Gastroesophageal sphincter (tissue), 4 donors: ENCODE results near the gene FRMD1. TPM values are rescaled to one million over a fixed set of nuclear protein-coding genes. Genes with fewer than 3 reads are reported as not detected.

Experiments used
- ATAC-seq: fragments of 150-250 bp; one replicate; pipeline ENCODE4 v1.9.1; 2016; ENCODE audit warnings: mild to moderate bottlenecking, moderate library complexity
- H3K27ac ChIP-seq, 4 donors: fragments of 200-600 bp; sonication (generic) in 3 of 4; 1 replicate in 3 of 4; 2 replicates in 1 of 4; pipeline ENCODE4 v1.5.1; 2016 to 2019
- H3K27me3 ChIP-seq: fragments of 200-600 bp; sonication (generic); one replicate; pipeline ENCODE4 v1.5.1; 2019
- H3K36me3 ChIP-seq, 2 donors: fragments of 200-600 bp; sonication (generic); one replicate each; pipeline ENCODE4 v1.5.1; 2019; ENCODE audit warnings: control low read depth in 1 of 2
- H3K4me1 ChIP-seq, 3 donors: fragments of 200-600 bp; sonication (generic); 1 replicate in 2 of 3; 2 replicates in 1 of 3; pipeline ENCODE4 v1.5.1; 2016 to 2019; ENCODE audit warnings: control low read depth in 2 of 3
- H3K4me3 ChIP-seq, 2 donors: fragments of 200-600 bp; sonication (generic); one replicate each; pipeline ENCODE4 v1.5.1; 2019; ENCODE audit warnings: mild to moderate bottlenecking in 1 of 2, moderate library complexity in 1 of 2
- H3K9me3 ChIP-seq, 3 donors: fragments of 200-600 bp; sonication (generic); one replicate each; pipeline ENCODE4 v1.5.1; 2017 to 2019; ENCODE audit warnings: control low read depth in 2 of 3
- EP300 ChIP-seq: sonication (generic); formaldehyde crosslinking; IDR thresholded peaks from one replicate; pipeline ENCODE4 v1.6.1; 2017; ENCODE audit warnings: antibody characterized with exemption, mild to moderate bottlenecking
- POLR2A ChIP-seq, 2 donors: fragments of 450-650 bp; IDR thresholded peaks; one replicate each; pipeline ENCODE4 v1.6.1; 2017; ENCODE audit warnings: antibody characterized with exemption in 2 of 2, mild to moderate bottlenecking in 2 of 2, moderate library complexity in 1 of 2
- POLR2AphosphoS5 ChIP-seq: sonication (generic); formaldehyde crosslinking; IDR thresholded peaks from one replicate; pipeline ENCODE4 v1.6.1; 2017; ENCODE audit warnings: antibody characterized with exemption
- WGBS, 2 donors: methylation state at CpG; one replicate each; pipeline ENCODE4 v1.1.5; 2018; ENCODE audit warnings: low coverage in 1 of 2; 5-methylcytosine and 5-hydroxymethylcytosine counted together
- total RNA-seq, 4 donors: library from RNA; depleted of rRNA; stranded (reverse); fragments of >200 nt; gene quantifications; one replicate each; pipeline ENCODE4 v1.1.0, GENCODE V29; 2016
- TF ChIP-seq, protein P1 (sequence below), 4 experiments: fragments of 200-600 bp in 2 of 4; fragments of 450-650 bp in 2 of 4; sonication (generic) in 1 of 4; IDR thresholded peaks; one replicate each; pipeline ENCODE4 v1.5.1; 2017 to 2019; ENCODE audit warnings: antibody characterized with exemption in 4 of 4, mild to moderate bottlenecking in 2 of 4, moderate library complexity in 2 of 4

FRMD1 gene
- total RNA-seq, 4 donors from 2014 or later = 0.10 to 0.54 (median 0.23) TPM; not detected in 1

DNA sequence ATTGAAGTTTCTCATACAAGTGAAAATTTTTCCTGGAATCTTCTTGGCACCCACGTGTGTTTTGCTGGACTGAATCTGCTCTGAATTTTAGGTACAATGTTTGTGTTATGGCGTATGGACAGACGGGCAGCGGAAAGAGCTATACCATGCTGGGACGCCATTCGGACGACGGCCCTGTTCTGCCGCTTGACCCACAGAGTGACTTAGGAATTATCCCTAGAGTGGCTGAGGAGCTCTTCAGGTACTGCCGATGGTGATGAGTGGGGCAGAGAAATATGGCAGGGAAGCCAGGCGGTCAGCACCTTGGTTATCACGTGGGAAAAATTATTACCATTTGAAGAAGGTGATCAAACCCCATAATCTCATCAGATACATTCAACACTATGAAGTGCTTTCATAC, 45.2 kb downstream of the FRMD1 start:
- no peak for TF ChIP-seq POLR2AphosphoS5
- TF ChIP-seq EP300 = no peak
- no peak for TF ChIP-seq POLR2A (IDR thresholded peaks at IDR 0.05)
- TF ChIP-seq, protein P1, sequence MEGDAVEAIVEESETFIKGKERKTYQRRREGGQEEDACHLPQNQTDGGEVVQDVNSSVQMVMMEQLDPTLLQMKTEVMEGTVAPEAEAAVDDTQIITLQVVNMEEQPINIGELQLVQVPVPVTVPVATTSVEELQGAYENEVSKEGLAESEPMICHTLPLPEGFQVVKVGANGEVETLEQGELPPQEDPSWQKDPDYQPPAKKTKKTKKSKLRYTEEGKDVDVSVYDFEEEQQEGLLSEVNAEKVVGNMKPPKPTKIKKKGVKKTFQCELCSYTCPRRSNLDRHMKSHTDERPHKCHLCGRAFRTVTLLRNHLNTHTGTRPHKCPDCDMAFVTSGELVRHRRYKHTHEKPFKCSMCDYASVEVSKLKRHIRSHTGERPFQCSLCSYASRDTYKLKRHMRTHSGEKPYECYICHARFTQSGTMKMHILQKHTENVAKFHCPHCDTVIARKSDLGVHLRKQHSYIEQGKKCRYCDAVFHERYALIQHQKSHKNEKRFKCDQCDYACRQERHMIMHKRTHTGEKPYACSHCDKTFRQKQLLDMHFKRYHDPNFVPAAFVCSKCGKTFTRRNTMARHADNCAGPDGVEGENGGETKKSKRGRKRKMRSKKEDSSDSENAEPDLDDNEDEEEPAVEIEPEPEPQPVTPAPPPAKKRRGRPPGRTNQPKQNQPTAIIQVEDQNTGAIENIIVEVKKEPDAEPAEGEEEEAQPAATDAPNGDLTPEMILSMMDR (IDR thresholded peaks at IDR 0.05) = no peak
- no peaks in the 10 kb centered on the region for H3K27me3 ChIP-seq
- H3K9me3 ChIP-seq = no peaks in the 10 kb centered on the region
- no peak overlapping the region for H3K4me3 ChIP-seq
- ATAC-seq = no peak
- peaks cover 0 to 10% (median 0%) of the 10 kb centered on the region in 3 donors for H3K4me1 ChIP-seq
- no peaks in the 10 kb centered on the region for H3K36me3 ChIP-seq
- H3K27ac ChIP-seq = peak overlapping the region in 2 of 4 donors; percentile 76 to 77
- 80 to 88% methylated on average over 5 to 11 of the region's 12 CpGs for WGBS, 2 donors

DNA sequence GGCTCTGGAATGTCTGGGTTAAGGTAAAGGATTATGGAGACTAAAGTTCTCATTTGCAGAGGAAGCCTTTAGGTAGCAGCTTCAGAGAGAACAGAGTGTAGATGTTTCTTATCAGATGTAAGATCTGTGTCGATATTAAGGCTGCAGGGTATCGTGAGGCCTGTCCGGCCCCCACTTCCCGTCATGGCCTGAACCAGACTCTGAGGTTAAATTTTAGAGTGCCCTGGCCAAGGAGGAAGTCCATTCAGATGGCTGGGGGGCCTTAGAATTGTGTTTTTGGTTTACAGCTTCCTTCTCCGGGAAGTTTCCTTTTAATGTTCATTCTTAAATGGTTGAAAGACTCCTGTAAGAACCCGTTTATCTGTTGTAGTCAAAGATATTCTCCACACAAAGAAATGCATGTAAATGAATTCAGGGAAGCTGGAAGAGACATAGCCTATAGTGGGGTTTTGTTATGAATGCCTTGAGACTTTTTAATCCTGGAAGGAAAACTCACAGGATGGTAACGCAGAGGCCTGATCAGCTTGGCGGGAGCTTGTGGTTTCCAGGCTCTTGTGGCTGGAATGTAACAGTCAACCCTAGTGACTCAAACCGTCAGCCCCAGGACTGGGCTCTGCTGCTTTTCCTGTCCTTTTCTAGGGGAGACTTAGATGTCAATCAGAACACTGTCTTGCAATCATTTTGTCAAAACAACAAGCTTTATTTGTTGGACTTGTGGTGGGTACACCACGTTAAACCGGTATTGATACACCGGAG, 46.8 kb downstream of the FRMD1 start:
- no peak overlapping the region for H3K4me3 ChIP-seq
- TF ChIP-seq POLR2AphosphoS5 (no peak), EP300 (no peak)
- no peaks in the 10 kb centered on the region for H3K27me3 ChIP-seq
- peak overlapping the region in 3 of 4 donors; percentile 32 to 45 (median 44) for H3K27ac ChIP-seq
- no peaks in the 10 kb centered on the region for H3K36me3 ChIP-seq
- ATAC-seq = no peak
- peaks cover 0 to 10% (median 0%) of the 10 kb centered on the region in 3 donors for H3K4me1 ChIP-seq
- WGBS, 2 donors = 47 to 68% methylated on average over 8 to 12 of the region's 12 CpGs
- no peaks in the 10 kb centered on the region for H3K9me3 ChIP-seq

DNA sequence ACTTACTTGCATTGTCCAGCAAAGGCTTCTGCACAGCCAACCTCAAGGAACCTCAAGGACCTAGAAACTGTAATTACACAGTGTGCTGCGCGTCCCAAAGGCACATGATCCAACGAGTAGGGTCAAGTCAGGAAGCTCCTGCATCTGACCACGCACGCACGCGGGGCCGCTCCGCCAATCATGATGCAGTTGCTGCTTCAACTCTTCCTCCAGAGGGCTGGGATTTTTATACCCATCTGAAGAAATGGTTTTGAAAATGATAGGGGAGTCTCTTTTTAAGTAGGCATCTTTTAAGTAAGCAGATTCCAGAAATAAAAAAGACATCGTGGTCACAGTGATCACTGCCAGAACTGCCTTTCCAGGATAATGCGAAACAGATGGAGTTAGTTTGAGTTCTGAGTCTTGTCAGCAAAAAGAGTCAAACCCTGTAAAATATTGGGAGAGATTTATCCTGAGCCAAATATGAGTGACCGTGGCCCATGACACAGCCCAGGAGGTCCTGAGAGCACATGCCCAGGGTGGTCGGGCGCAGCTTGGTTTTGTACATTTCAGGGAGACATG, 47.5 kb downstream of the FRMD1 start:
- H3K36me3 ChIP-seq = no peaks in the 10 kb centered on the region
- no peaks in the 10 kb centered on the region for H3K9me3 ChIP-seq
- WGBS, 2 donors = 31 to 71% methylated on average over 5 to 13 of the region's 14 CpGs
- no peak overlapping the region for H3K4me3 ChIP-seq
- no peaks in the 10 kb centered on the region for H3K27me3 ChIP-seq
- H3K27ac ChIP-seq = peak overlapping the region in 2 of 4 donors; percentile 44 to 45
- TF ChIP-seq POLR2A (IDR thresholded peaks at IDR 0.05) = no peak
- TF ChIP-seq POLR2AphosphoS5 = no peak
- no peak for ATAC-seq
- peaks cover 0 to 10% (median 0%) of the 10 kb centered on the region in 3 donors for H3K4me1 ChIP-seq

DNA sequence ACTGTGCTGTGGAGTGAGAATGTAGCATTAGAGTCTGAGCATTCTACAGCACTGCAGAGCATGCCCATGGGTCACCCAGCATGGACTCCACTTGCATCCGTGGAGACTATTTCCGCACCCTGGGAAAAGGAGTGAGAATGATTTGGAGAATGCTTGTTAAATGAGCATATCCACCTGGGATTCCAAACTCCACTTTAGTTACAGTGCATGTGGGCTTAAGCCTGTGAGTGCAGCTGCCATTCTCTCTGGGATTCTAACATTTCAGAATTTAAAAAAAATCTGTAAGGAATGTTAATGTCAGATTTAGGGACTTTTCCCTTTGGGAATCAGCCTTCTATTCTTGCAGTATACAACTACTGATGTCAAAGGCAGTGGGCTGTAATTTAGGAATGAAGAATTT, 48.1 kb downstream of the FRMD1 start:
- Histone ChIP-seq H3K36me3 (no peaks in the 10 kb centered on the region), H3K9me3 (no peaks in the 10 kb centered on the region), H3K27me3 (peaks cover 3% of the 10 kb centered on the region), H3K4me3 (no peak overlapping the region), H3K4me1 (peaks cover 0 to 6% (median 0%) of the 10 kb centered on the region in 3 donors), H3K27ac (no peak overlapping the region)
- WGBS, 2 donors = 57 to 100% methylated on average over 1 to 2 of the region's 2 CpGs
- no peak for ATAC-seq
- TF ChIP-seq POLR2A (IDR thresholded peaks at IDR 0.05) (no peak), EP300 (no peak), POLR2AphosphoS5 (no peak)
- TF ChIP-seq, protein P1 (IDR thresholded peaks at IDR 0.05) = no peak

DNA sequence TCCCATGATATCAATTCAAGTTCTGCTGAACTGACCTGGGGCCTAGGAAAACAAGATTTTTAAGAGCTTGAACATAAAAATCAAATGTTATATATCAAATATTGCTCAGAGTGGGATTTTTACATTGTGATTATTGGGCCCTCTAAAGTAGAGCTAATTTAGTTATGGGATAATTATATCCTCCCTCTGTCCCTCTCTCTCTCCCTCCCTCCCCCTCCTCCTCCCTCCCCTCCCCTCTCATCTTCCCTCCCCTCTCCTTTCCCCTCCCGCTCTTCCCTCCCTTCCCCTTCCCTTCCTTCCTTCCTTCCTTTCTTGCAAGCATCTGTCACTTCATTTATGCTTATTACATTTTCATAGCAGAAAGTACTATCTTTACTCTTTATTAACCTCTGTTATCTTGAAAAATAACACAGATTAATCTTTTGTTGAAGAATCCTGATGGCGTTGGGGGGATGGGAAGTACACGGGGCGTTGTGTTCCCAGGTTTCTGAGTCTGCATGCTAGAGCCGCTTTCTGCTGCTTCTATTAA, 48.7 kb downstream of the FRMD1 start:
- Histone ChIP-seq H3K4me3 (no peak overlapping the region), H3K4me1 (no peaks in the 10 kb centered on the region), H3K36me3 (no peaks in the 10 kb centered on the region), H3K27me3 (peaks cover 9% of the 10 kb centered on the region), H3K9me3 (no peaks in the 10 kb centered on the region), H3K27ac (no peak overlapping the region)
- no peak for ATAC-seq
- WGBS, 2 donors = 42 to 46% methylated on average over 4 of the region's 5 CpGs
- TF ChIP-seq, protein P1 (IDR thresholded peaks at IDR 0.05) = no peak
- TF ChIP-seq EP300 = no peak
- TF ChIP-seq POLR2A (IDR thresholded peaks at IDR 0.05) = no peak
- no peak for TF ChIP-seq POLR2AphosphoS5
